H9 (cell line): ENCODE data around the gene ELAVL4. TPM values are rescaled to one million over a fixed set of nuclear protein-coding genes. Genes with fewer than 3 reads are reported as not detected.

ENCODE experiments used
- DNase-seq: peaks from one replicate; pipeline ENCODE4 v3.0.0-alpha.2; 2017
- H2AFZ ChIP-seq: one replicate; pipeline ENCODE4 v1.6.1; 2013; ENCODE audit warnings: mild to moderate bottlenecking, low read length, control low read depth, moderate library complexity
- H2AK5ac ChIP-seq: 2 replicates; pipeline ENCODE4 v1.6.1; 2013; ENCODE audit warnings: low read length, control low read depth, mixed read lengths; ENCODE audit not compliant: insufficient read length
- H2BK120ac ChIP-seq: one replicate; pipeline ENCODE4 v1.6.1; 2013; ENCODE audit warnings: low read depth, mild to moderate bottlenecking, low read length, control low read depth, inconsistent platforms; ENCODE audit not compliant: poor library complexity, severe bottlenecking
- H2BK12ac ChIP-seq: 2 replicates; pipeline ENCODE4 v1.6.1; 2013; ENCODE audit warnings: low read length, control low read depth, mixed read lengths, low read depth; ENCODE audit not compliant: insufficient read length
- H2BK15ac ChIP-seq: 2 replicates; pipeline ENCODE4 v1.6.1; 2013; ENCODE audit warnings: low read depth, low read length, control low read depth
- H2BK20ac ChIP-seq: one replicate; pipeline ENCODE4 v1.6.1; 2013; ENCODE audit warnings: low read depth, mild to moderate bottlenecking, low read length, control low read depth, inconsistent platforms; ENCODE audit not compliant: poor library complexity, severe bottlenecking
- H2BK5ac ChIP-seq: 2 replicates; pipeline ENCODE4 v1.6.1; 2013; ENCODE audit warnings: low read length, control low read depth, mixed read lengths; ENCODE audit not compliant: insufficient read length
- H3K14ac ChIP-seq: 2 replicates; pipeline ENCODE4 v1.6.1; 2013; ENCODE audit warnings: low read length, control low read depth; ENCODE audit not compliant: insufficient read depth
- H3K18ac ChIP-seq: 2 replicates; pipeline ENCODE4 v1.6.1; 2013; ENCODE audit warnings: low read depth, mild to moderate bottlenecking, mixed read lengths, low read length, control low read depth; ENCODE audit not compliant: insufficient read length
- H3K23ac ChIP-seq: 2 replicates; pipeline ENCODE4 v1.6.1; 2013; ENCODE audit warnings: low read length, control low read depth, mixed read lengths, low read depth; ENCODE audit not compliant: insufficient read length
- H3K23me2 ChIP-seq: 2 replicates; pipeline ENCODE4 v1.6.1; 2013; ENCODE audit warnings: low read depth, mild to moderate bottlenecking, mixed read lengths, low read length, control low read depth; ENCODE audit not compliant: insufficient read length, poor library complexity, severe bottlenecking
- H3K27ac ChIP-seq: 2 replicates; pipeline ENCODE4 v1.5.1; 2013; ENCODE audit warnings: low read length, control low read depth, mixed read lengths, low read depth; ENCODE audit not compliant: insufficient read length
- H3K27me3 ChIP-seq: 2 replicates; pipeline ENCODE4 v1.6.1; 2013; ENCODE audit warnings: low read length, control low read depth, inconsistent platforms; ENCODE audit not compliant: insufficient read depth
- H3K4ac ChIP-seq: 2 replicates; pipeline ENCODE4 v1.6.1; 2013; ENCODE audit warnings: low read depth, mild to moderate bottlenecking, control low read depth, inconsistent platforms, low read length, moderate library complexity
- H3K4me1 ChIP-seq: 2 replicates; pipeline ENCODE4 v1.6.1; 2013; ENCODE audit warnings: low read length, control low read depth, inconsistent platforms; ENCODE audit not compliant: insufficient read depth
- H3K4me2 ChIP-seq: 2 replicates; pipeline ENCODE4 v1.6.1; 2013; ENCODE audit warnings: low read length, control low read depth, mixed read lengths; ENCODE audit not compliant: insufficient read length, insufficient read depth
- H3K56ac ChIP-seq: 2 replicates; pipeline ENCODE4 v1.6.1; 2013; ENCODE audit warnings: low read depth, mild to moderate bottlenecking, mixed read lengths, low read length, control low read depth; ENCODE audit not compliant: insufficient read length
- H3K79me1 ChIP-seq: 2 replicates; pipeline ENCODE4 v1.6.1; 2013; ENCODE audit warnings: low read depth, mild to moderate bottlenecking, moderate library complexity, low read length, control low read depth, inconsistent platforms; ENCODE audit not compliant: insufficient read depth, poor library complexity, severe bottlenecking
- H3K79me2 ChIP-seq: 2 replicates; pipeline ENCODE4 v1.6.1; 2013; ENCODE audit warnings: low read length, control low read depth, inconsistent platforms; ENCODE audit not compliant: insufficient read depth
- H3K9ac ChIP-seq: 2 replicates; pipeline ENCODE4 v1.6.1; 2013; ENCODE audit warnings: low read length, control low read depth, mixed read lengths; ENCODE audit not compliant: insufficient read length; ENCODE audit errors: extremely low read depth
- H3K9me3 ChIP-seq: one replicate; pipeline ENCODE4 v1.6.1; 2013; ENCODE audit warnings: low read depth, low read length, inconsistent platforms; ENCODE audit not compliant: control insufficient read depth
- H3T11ph ChIP-seq: one replicate; pipeline ENCODE4 v1.6.1; 2013; ENCODE audit warnings: mild to moderate bottlenecking, low read length, control low read depth, inconsistent platforms
- H4K20me1 ChIP-seq: one replicate; pipeline ENCODE4 v1.6.1; 2013; ENCODE audit not compliant: control insufficient read depth, insufficient read length, insufficient read depth
- H4K5ac ChIP-seq: 2 replicates; pipeline ENCODE4 v1.6.1; 2013; ENCODE audit warnings: low read depth, mild to moderate bottlenecking, mixed read lengths, low read length, control low read depth; ENCODE audit not compliant: insufficient read length
- H4K8ac ChIP-seq: replicated peaks from 2 replicates; pipeline ENCODE4 v1.6.1; 2013; ENCODE audit warnings: low read length, control low read depth, mixed read lengths, low read depth; ENCODE audit not compliant: insufficient read length
- H4K91ac ChIP-seq: 2 replicates; pipeline ENCODE4 v1.6.1; 2013; ENCODE audit warnings: low read depth, mild to moderate bottlenecking, moderate library complexity, mixed read lengths, low read length, control low read depth; ENCODE audit not compliant: insufficient read length
- H3K27ac Mint-ChIP-seq, 3 experiments: 2 replicates in 2 of 3; 3 replicates in 1 of 3; pipeline ENCODE4 v1.8.0; 2020 to 2021; ENCODE audit warnings: mixed read lengths in 3 of 3, mild to moderate bottlenecking in 1 of 3, moderate library complexity in 1 of 3
- H3K27me3 Mint-ChIP-seq: 2 replicates; pipeline ENCODE4 v1.8.0; 2021; ENCODE audit warnings: low read depth, mild to moderate bottlenecking, moderate library complexity, mixed read lengths
- H3K36me3 Mint-ChIP-seq, 3 experiments: 2 replicates in 2 of 3; 3 replicates in 1 of 3; pipeline ENCODE4 v1.8.0; 2020 to 2021; ENCODE audit warnings: low read depth in 3 of 3, mixed read lengths in 3 of 3; ENCODE audit not compliant: insufficient read depth in 1 of 3
- H3K4me1 Mint-ChIP-seq, 2 experiments: 2 replicates each; pipeline ENCODE4 v1.8.0; 2020; ENCODE audit warnings: mixed read lengths in 2 of 2
- H3K4me3 Mint-ChIP-seq, 2 experiments: 2 replicates in 1 of 2; 3 replicates in 1 of 2; pipeline ENCODE4 v1.8.0; 2020 to 2021; ENCODE audit warnings: mild to moderate bottlenecking in 2 of 2, mixed read lengths in 2 of 2, moderate library complexity in 1 of 2
- H3K9me3 Mint-ChIP-seq, 2 experiments: 2 replicates in 1 of 2; 3 replicates in 1 of 2; pipeline ENCODE4 v1.8.0; 2020; ENCODE audit warnings: mild to moderate bottlenecking in 2 of 2, mixed read lengths in 2 of 2, moderate library complexity in 1 of 2
- total RNA-seq: library from RNA; stranded (reverse); gene quantifications from 2 replicates; pipeline ENCODE4 v1.2.1, GENCODE V29; 2021
- TF ChIP-seq, protein P1 (sequence below): fragments of 200-600 bp; sonication (generic); conservative IDR thresholded peaks from 3 replicates; pipeline ENCODE4 v1.8.0; 2021; ENCODE audit warnings: antibody characterized with exemption, mild to moderate bottlenecking

ELAVL4 gene
- total RNA-seq, 1 experiment from 2014 or later, result not detected

DNA sequence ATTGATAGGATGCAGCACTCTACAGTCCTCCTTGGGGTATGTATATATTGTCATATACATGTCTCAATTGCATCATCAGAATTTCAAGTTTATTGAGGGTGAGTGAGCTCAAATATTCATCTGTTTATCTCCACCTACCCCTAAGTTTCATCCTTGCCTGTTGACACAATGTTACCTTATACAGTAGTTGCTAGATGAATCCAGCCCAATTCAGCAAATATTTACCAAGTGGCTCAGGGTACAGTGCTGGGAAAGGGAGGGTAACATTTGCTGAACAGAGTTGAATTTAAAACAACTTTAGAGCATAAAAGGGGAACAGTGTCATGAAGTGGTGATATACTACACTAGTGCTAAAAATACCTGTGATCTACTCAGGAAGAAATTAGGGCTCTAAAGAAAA lies 14.4 kb downstream of the ELAVL4 start:
- Histone ChIP-seq H3K4me2 (no peak overlapping the region), H3K56ac (no peak overlapping the region), H3K9me3 (no peaks in the 10 kb centered on the region), H3K23me2 (no peaks in the 10 kb centered on the region), H2BK120ac (no peak overlapping the region), H3K4ac (no peak overlapping the region), H3T11ph (no peak overlapping the region), H2BK12ac (no peak overlapping the region), H3K18ac (no peak overlapping the region), H4K20me1 (no peaks in the 10 kb centered on the region), H3K4me1 (no peaks in the 10 kb centered on the region), H3K9ac (no peak overlapping the region), H4K91ac (no peak overlapping the region), H4K5ac (no peak overlapping the region), H2BK5ac (no peak overlapping the region), H3K14ac (no peak overlapping the region), H2BK20ac (no peak overlapping the region), H4K8ac (no peak overlapping the region), H3K79me1 (no peaks in the 10 kb centered on the region), H3K79me2 (no peaks in the 10 kb centered on the region), H3K27me3 (no peaks in the 10 kb centered on the region), H2AFZ (no peak overlapping the region), H2AK5ac (no peak overlapping the region), H3K23ac (no peak overlapping the region), H2BK15ac (no peak overlapping the region), H3K27ac (no peak overlapping the region)
- no peak overlapping the region for H3K27ac Mint-ChIP-seq
- H3K36me3 Mint-ChIP-seq, result peaks cover 0 to 19% (median 0%) of the 10 kb centered on the region in 3 experiments; a peak in 2 of 7 replicates
- DNase-seq, result no peak
- no peak overlapping the region for H3K4me3 Mint-ChIP-seq
- H3K27me3 Mint-ChIP-seq, result no peaks in the 10 kb centered on the region; the same call in 1 of the 2 replicates
- H3K9me3 Mint-ChIP-seq, result peaks cover 0 to 45% of the 10 kb centered on the region in 2 experiments; a peak in 2 of 5 replicates
- no peaks in the 10 kb centered on the region for H3K4me1 Mint-ChIP-seq
- TF ChIP-seq, protein P1, sequence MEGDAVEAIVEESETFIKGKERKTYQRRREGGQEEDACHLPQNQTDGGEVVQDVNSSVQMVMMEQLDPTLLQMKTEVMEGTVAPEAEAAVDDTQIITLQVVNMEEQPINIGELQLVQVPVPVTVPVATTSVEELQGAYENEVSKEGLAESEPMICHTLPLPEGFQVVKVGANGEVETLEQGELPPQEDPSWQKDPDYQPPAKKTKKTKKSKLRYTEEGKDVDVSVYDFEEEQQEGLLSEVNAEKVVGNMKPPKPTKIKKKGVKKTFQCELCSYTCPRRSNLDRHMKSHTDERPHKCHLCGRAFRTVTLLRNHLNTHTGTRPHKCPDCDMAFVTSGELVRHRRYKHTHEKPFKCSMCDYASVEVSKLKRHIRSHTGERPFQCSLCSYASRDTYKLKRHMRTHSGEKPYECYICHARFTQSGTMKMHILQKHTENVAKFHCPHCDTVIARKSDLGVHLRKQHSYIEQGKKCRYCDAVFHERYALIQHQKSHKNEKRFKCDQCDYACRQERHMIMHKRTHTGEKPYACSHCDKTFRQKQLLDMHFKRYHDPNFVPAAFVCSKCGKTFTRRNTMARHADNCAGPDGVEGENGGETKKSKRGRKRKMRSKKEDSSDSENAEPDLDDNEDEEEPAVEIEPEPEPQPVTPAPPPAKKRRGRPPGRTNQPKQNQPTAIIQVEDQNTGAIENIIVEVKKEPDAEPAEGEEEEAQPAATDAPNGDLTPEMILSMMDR, result no peak
